ENCODE data around the gene ALG6.

Gene ALG6

DNA sequence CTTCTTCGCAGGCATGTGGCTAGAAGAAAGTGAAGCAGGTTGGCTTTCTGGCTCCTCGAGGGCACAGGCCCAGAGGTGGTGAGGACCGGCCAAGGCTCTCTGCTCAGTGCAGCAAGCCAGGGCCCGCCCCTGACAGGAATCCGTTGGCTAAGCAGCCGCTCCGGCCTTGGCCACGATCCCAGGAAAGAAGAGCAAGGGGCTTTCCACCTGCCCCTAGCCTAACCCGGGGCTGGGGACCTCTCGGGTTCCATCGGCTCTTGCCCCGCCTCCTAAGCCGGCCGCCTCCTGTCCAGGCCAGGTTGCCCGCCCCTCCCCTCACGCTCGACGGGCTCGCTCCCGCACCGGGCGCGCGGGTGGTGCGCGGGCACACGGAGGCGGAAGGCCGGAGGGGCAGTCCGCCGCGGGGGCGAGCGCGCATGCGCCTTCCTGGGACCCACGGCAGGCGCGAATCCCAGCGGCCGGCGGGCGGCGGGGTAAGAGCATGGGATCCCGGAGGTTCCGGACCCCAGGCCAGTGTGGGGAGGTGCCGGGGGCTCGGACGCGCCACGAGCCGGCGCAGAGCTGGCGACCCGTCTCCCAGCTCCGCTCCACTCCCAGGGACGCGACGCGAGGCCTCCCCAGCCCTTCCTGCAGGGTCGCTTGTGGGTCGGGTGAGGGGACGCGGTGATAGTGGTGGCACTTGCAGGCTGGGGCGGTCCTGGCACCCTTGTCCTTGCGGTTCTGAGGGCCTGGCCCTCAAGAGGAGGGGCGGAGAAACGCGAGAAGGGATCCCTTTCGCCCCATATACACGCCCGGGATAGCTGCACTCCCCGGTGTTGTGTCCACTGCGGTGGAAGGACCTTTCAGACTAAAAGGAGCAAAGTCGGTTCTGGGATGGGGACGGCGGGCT, at the start of gene ALG6:
TSS of gene ALG6 (plus strand) at position 413 of the 889 bp plus-strand sequence. CDS start 3,351 bp downstream, outside the sequence.
- Mint-ChIP-seq H3K27me3 (no peaks in the 10 kb centered on the region), H3K9me3 (no peaks in the 10 kb centered on the region), H3K27ac (peak within 1 kb of the TSS; percentile 72), H3K4me3 (peak within 1 kb of the TSS; percentile 85), H3K4me1 (peaks cover 34% of the 10 kb centered on the region), H3K36me3 (peaks cover 17% of the 10 kb centered on the region)
- peak; percentile 98 for ATAC-seq

DNA sequence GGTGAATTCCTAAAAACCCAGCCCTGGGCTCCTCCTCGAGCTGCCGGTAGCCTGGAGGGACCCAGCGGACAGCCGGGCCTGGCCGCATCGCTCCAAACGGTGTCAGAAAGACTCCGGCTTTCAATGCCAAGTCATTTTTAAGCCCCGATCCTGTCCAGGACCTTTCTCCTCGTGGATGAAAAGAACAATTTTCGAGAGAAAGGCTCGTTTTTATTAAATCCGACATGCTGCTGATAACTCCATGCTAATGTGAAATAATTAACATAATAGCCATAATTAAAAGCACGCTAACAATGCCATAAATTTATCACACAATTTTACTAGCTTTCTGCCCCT, 49.6 kb upstream of the ALG6 start:
- H3K36me3 Mint-ChIP-seq, result peaks cover 8% of the 10 kb centered on the region
- peak overlapping the region; percentile 37 for H3K4me3 Mint-ChIP-seq
- H3K4me1 Mint-ChIP-seq, result peaks cover 26% of the 10 kb centered on the region
- H3K27me3 Mint-ChIP-seq, result peaks cover 79% of the 10 kb centered on the region
- peaks cover 6% of the 10 kb centered on the region for H3K9me3 Mint-ChIP-seq
- ATAC-seq, result no peak
- no peak overlapping the region for H3K27ac Mint-ChIP-seq

GRCh38 chr1:63318201-63318979, 49.0 kb upstream of the ALG6 start:
- Mint-ChIP-seq H3K9me3 (peaks cover 6% of the 10 kb centered on the region), H3K4me1 (peaks cover 26% of the 10 kb centered on the region), H3K36me3 (peaks cover 8% of the 10 kb centered on the region), H3K27ac (no peak overlapping the region), H3K27me3 (peaks cover 77% of the 10 kb centered on the region), H3K4me3 (no peak overlapping the region)
- no peak for ATAC-seq

GRCh38 chr1:63319046-63320021, 48.1 kb upstream of the ALG6 start:
- no peak overlapping the region for H3K27ac Mint-ChIP-seq
- H3K4me3 Mint-ChIP-seq, result no peak overlapping the region

GRCh38 chr1:63320022-63320721, 47.3 kb upstream of the ALG6 start:
- no peak for ATAC-seq
- peaks cover 70% of the 10 kb centered on the region for H3K27me3 Mint-ChIP-seq
- H3K27ac Mint-ChIP-seq, result no peak overlapping the region
- H3K9me3 Mint-ChIP-seq, result peaks cover 6% of the 10 kb centered on the region
- peaks cover 26% of the 10 kb centered on the region for H3K4me1 Mint-ChIP-seq
- H3K4me3 Mint-ChIP-seq, result no peak overlapping the region
- peaks cover 13% of the 10 kb centered on the region for H3K36me3 Mint-ChIP-seq

More at GRCh38 chr1:63319046-63320021, 48.1 kb upstream of the ALG6 start:
- Mint-ChIP-seq H3K9me3 (peaks cover 6% of the 10 kb centered on the region), H3K27me3 (peaks cover 72% of the 10 kb centered on the region), H3K36me3 (peaks cover 8% of the 10 kb centered on the region), H3K4me1 (peaks cover 26% of the 10 kb centered on the region)
- ATAC-seq, result no peak

- Mint-ChIP-seq H3K4me3 (peak overlapping the region; percentile 72), H3K4me1 (peaks cover 26% of the 10 kb centered on the region), H3K27ac (peak overlapping the region; percentile 62), H3K36me3 (peaks cover 13% of the 10 kb centered on the region), H3K9me3 (peaks cover 6% of the 10 kb centered on the region), H3K27me3 (peaks cover 65% of the 10 kb centered on the region)
- ATAC-seq, result no peak
These were observed 46.2 kb upstream of the ALG6 start for GRCh38 chr1:63321066-63321784.

GRCh38 chr1:63321785-63322113, 45.7 kb upstream of the ALG6 start:
- H3K36me3 Mint-ChIP-seq, result peaks cover 13% of the 10 kb centered on the region
- peak overlapping the region; percentile 72 for H3K4me3 Mint-ChIP-seq
- H3K27me3 Mint-ChIP-seq, result peaks cover 64% of the 10 kb centered on the region
- peaks cover 26% of the 10 kb centered on the region for H3K4me1 Mint-ChIP-seq
- ATAC-seq, result no peak
- H3K27ac Mint-ChIP-seq, result peak overlapping the region; percentile 62
- peaks cover 6% of the 10 kb centered on the region for H3K9me3 Mint-ChIP-seq

- Mint-ChIP-seq H3K4me3 (peak within 1 kb of the TSS; percentile 75), H3K9me3 (peaks cover 6% of the 10 kb centered on the region), H3K27me3 (peaks cover 69% of the 10 kb centered on the region), H3K4me1 (peaks cover 30% of the 10 kb centered on the region), H3K36me3 (peaks cover 13% of the 10 kb centered on the region), H3K27ac (peak within 1 kb of the TSS; percentile 62)
- no peak for ATAC-seq
These were observed 45.1 kb upstream of the ALG6 start, which contains the start of gene FOXD3 for GRCh38 chr1:63322114-63322943. FOXD3 (plus strand) TSS chr1:63322567; CDS start chr1:63323059, 492 bp downstream.

- no peak for ATAC-seq
- Mint-ChIP-seq H3K36me3 (peaks cover 13% of the 10 kb centered on the region), H3K4me3 (peak overlapping the region; percentile 75), H3K9me3 (peaks cover 9% of the 10 kb centered on the region), H3K4me1 (peaks cover 31% of the 10 kb centered on the region), H3K27me3 (peaks cover 72% of the 10 kb centered on the region), H3K27ac (no peak overlapping the region)
These were observed 44.2 kb upstream of the ALG6 start for GRCh38 chr1:63322944-63323864.

- no peak overlapping the region for H3K27ac Mint-ChIP-seq
- peaks cover 7% of the 10 kb centered on the region for H3K9me3 Mint-ChIP-seq
- peak overlapping the region; percentile 70 for H3K4me3 Mint-ChIP-seq
- no peak for ATAC-seq
- H3K27me3 Mint-ChIP-seq, result peaks cover 72% of the 10 kb centered on the region
- H3K36me3 Mint-ChIP-seq, result peaks cover 10% of the 10 kb centered on the region
- peaks cover 28% of the 10 kb centered on the region for H3K4me1 Mint-ChIP-seq
These were observed 43.3 kb upstream of the ALG6 start for GRCh38 chr1:63323865-63324778.

GRCh38 chr1:63324779-63325119, 42.7 kb upstream of the ALG6 start:
- ATAC-seq, result no peak
- Mint-ChIP-seq H3K4me3 (peak overlapping the region; percentile 70), H3K36me3 (peaks cover 5% of the 10 kb centered on the region), H3K4me1 (peaks cover 28% of the 10 kb centered on the region), H3K27ac (no peak overlapping the region), H3K9me3 (peaks cover 3% of the 10 kb centered on the region), H3K27me3 (peaks cover 72% of the 10 kb centered on the region)

Data from stimulated activated memory B cell treated with anti-CD40 and anti-IgM and Interleukin-4, amounts not matched to agents 10 μg/mL and 1 μg/mL and 100 μg/mL, for 72 hours (primary cell).